GM21786 (cell line): ENCODE measurements around the gene RASGRF2.

ENCODE experiments used
- ATAC-seq: cut with Tn5 transposase; IDR thresholded peaks from one replicate; pipeline ENCODE4 v1.9.1; 2021; ENCODE audit not compliant: unreplicated experiment

RASGRF2 gene

GRCh38 chr5:81066102-81066501, 105.9 kb downstream of the RASGRF2 start:
- no peak for ATAC-seq

GRCh38 chr5:81067406-81067805, 107.2 kb downstream of the RASGRF2 start:
- no peak for ATAC-seq

GRCh38 chr5:81068063-81068462, 107.9 kb downstream of the RASGRF2 start:
- no peak for ATAC-seq

GRCh38 chr5:81068635-81069034, 108.5 kb downstream of the RASGRF2 start:
- ATAC-seq: no peak

- no peak for ATAC-seq
These were observed 109.8 kb downstream of the RASGRF2 start for GRCh38 chr5:81069990-81070389.

GRCh38 chr5:81070571-81071255, 110.5 kb downstream of the RASGRF2 start:
- ATAC-seq: no peak

- no peak for ATAC-seq
These were observed 114.9 kb downstream of the RASGRF2 start for GRCh38 chr5:81075041-81075440.

- no peak for ATAC-seq
These were observed 116.9 kb downstream of the RASGRF2 start for GRCh38 chr5:81077105-81077504.

- ATAC-seq: no peak
These were observed 118.8 kb downstream of the RASGRF2 start for GRCh38 chr5:81078930-81079329.

- ATAC-seq: no peak
These were observed 120.8 kb downstream of the RASGRF2 start for GRCh38 chr5:81080809-81081460.

- ATAC-seq: no peak
These were observed 121.3 kb downstream of the RASGRF2 start for GRCh38 chr5:81081461-81081835.

- ATAC-seq: no peak
These were observed 126.7 kb downstream of the RASGRF2 start for GRCh38 chr5:81086881-81087281.

- ATAC-seq: no peak
These were observed 131.0 kb downstream of the RASGRF2 start for GRCh38 chr5:81091199-81091598.

- no peak for ATAC-seq
These were observed 133.5 kb downstream of the RASGRF2 start for GRCh38 chr5:81093536-81094196.

- no peak for ATAC-seq
These were observed 135.7 kb downstream of the RASGRF2 start for GRCh38 chr5:81095835-81096234.

GRCh38 chr5:81097713-81098112, 137.6 kb downstream of the RASGRF2 start:
- no peak for ATAC-seq

- ATAC-seq: no peak
These were observed 145.2 kb downstream of the RASGRF2 start for GRCh38 chr5:81105261-81105877.

- ATAC-seq: no peak
These were observed 155.1 kb downstream of the RASGRF2 start for GRCh38 chr5:81115261-81115660.

- ATAC-seq: no peak
These were observed 157.4 kb downstream of the RASGRF2 start for GRCh38 chr5:81117566-81117965.

- ATAC-seq: no peak
These were observed 161.1 kb downstream of the RASGRF2 start for GRCh38 chr5:81121273-81121672.

- ATAC-seq: no peak
These were observed 161.9 kb downstream of the RASGRF2 start for GRCh38 chr5:81121836-81122630.
